Measurements from ENCODE around the gene USP36. TPM values are rescaled to one million over a fixed set of nuclear protein-coding genes. Genes with fewer than 3 reads are reported as not detected.

USP36 gene
- total RNA-seq, 1 experiment from 2014 or later = 103 TPM

DNA sequence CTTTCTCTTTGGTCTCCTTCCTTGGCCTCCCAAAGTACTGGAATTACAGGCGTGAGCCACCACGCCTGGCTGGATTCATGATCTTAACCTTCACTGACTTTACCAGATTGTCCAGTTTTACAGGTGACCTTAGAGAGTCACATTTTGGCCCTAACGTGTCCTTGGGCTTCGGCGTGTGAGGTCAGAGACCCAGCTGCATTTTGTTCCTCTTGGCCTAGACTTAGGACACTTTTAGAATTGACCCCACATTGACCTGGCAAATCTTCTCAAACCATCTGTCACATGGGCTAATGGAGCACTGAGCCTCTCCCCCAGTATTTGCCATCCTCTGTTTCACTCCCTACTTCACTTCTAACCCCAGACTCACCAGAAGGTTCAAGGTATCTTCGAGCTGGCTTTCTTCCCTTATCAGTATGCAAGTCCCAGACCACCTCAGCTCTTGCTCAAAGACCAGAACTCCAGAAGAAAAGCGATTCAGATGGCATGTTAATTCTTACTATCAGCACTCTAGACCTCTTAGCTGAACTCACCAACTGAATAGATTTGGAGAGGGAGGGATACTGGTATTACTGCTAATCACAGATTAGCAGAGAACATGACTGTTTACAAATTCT, 56.8 kb downstream of the USP36 start:
- Histone ChIP-seq H3K4me3 (ENCODE audit: low read depth, low read length) (no peak overlapping the region), H3K9me3 (no peaks in the 10 kb centered on the region), H3K4me1 (peaks cover 7% of the 10 kb centered on the region; the same call in 1 of the 2 replicates), H3K27me3 (replicated peaks; ENCODE audit: control insufficient read depth, insufficient read depth, low read length) (no peaks in the 10 kb centered on the region), H3K36me3 (ENCODE audit: control insufficient read depth, insufficient read depth, low read length) (no peaks in the 10 kb centered on the region)
- Mint-ChIP-seq H3K4me3 (ENCODE audit: unreplicated experiment) (peak overlapping the region; percentile 63), H3K27ac (ENCODE audit: unreplicated experiment) (peak overlapping the region; percentile 23), H3K9me3 (ENCODE audit: unreplicated experiment) (no peaks in the 10 kb centered on the region), H3K27me3 (ENCODE audit: insufficient read depth, unreplicated experiment) (no peaks in the 10 kb centered on the region), H3K36me3 (ENCODE audit: insufficient read depth, unreplicated experiment) (peaks cover 6% of the 10 kb centered on the region), H3K4me1 (ENCODE audit: low read depth, unreplicated experiment) (peaks cover 7% of the 10 kb centered on the region)
- POLR2A ChIA-PET = no interaction called here
- no TSS peak for BruUV-seq (replicated peaks)
- no peak for DNase-seq
- TF ChIP-seq, protein P1, sequence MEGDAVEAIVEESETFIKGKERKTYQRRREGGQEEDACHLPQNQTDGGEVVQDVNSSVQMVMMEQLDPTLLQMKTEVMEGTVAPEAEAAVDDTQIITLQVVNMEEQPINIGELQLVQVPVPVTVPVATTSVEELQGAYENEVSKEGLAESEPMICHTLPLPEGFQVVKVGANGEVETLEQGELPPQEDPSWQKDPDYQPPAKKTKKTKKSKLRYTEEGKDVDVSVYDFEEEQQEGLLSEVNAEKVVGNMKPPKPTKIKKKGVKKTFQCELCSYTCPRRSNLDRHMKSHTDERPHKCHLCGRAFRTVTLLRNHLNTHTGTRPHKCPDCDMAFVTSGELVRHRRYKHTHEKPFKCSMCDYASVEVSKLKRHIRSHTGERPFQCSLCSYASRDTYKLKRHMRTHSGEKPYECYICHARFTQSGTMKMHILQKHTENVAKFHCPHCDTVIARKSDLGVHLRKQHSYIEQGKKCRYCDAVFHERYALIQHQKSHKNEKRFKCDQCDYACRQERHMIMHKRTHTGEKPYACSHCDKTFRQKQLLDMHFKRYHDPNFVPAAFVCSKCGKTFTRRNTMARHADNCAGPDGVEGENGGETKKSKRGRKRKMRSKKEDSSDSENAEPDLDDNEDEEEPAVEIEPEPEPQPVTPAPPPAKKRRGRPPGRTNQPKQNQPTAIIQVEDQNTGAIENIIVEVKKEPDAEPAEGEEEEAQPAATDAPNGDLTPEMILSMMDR (IDR thresholded peaks at IDR 0.05; ENCODE audit: insufficient read depth in 1 of 2, low read depth in 1 of 2, low read length in 1 of 2, severe bottlenecking in 1 of 2, unreplicated experiment in 1 of 2) = no peak
- intact Hi-C loops (cut with micrococcal nuclease; ENCODE audit: unreplicated experiment) = no loop called here
- CTCF ChIA-PET = no interaction called here

DNA sequence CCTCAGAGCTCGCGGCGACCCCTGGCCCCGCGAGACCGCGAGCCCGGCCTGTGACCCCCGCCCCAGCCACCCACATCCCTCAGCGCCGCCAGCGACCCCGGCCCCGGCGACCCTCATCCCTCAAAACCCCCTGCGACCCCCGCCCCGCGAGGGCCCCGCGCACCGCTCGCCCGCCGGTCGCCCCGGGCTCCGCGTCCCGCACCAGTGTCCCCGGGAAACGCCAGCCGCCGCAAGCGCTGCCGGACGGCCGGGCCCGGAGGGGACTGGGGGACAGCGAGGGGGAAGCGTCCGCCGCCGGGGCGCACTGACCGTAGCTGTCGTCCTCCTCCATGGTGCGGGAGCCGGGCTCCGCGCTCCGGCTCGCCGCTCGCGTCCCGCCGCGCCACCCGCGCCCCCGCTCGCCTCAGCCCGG, 58.7 kb downstream of the USP36 start, which contains the start of gene CYTH1:
Gene CYTH1 (minus strand): TSS at position 381 of the 412 bp plus-strand sequence. CDS start 50 bp downstream, at position 331.
- H3K27me3 Mint-ChIP-seq (ENCODE audit: insufficient read depth, unreplicated experiment) = no peaks in the 10 kb centered on the region
- Histone ChIP-seq H3K4me3 (ENCODE audit: low read depth, low read length) (peak within 1 kb of the TSS; percentile 69), H3K27me3 (replicated peaks; ENCODE audit: control insufficient read depth, insufficient read depth, low read length) (no peaks in the 10 kb centered on the region), H3K4me1 (peaks cover 7% of the 10 kb centered on the region; the same call in 1 of the 2 replicates), H3K36me3 (ENCODE audit: control insufficient read depth, insufficient read depth, low read length) (no peaks in the 10 kb centered on the region), H3K9me3 (no peaks in the 10 kb centered on the region)
- H3K4me1 Mint-ChIP-seq (ENCODE audit: low read depth, unreplicated experiment) = peaks cover 7% of the 10 kb centered on the region
- peak within 1 kb of the TSS; percentile 23 for H3K27ac Mint-ChIP-seq (ENCODE audit: unreplicated experiment)
- TF ChIP-seq, protein P1 (IDR thresholded peaks at IDR 0.05; ENCODE audit: insufficient read depth in 1 of 2, low read depth in 1 of 2, low read length in 1 of 2, severe bottlenecking in 1 of 2, unreplicated experiment in 1 of 2) = no peak
- peak within 1 kb of the TSS; percentile 63 for H3K4me3 Mint-ChIP-seq (ENCODE audit: unreplicated experiment)
- no peaks in the 10 kb centered on the region for H3K9me3 Mint-ChIP-seq (ENCODE audit: unreplicated experiment)
- no peak for DNase-seq
- ChIA-PET POLR2A (no interaction called here), CTCF (no interaction called here)
- BruUV-seq (replicated peaks) = no TSS peak
- H3K36me3 Mint-ChIP-seq (ENCODE audit: insufficient read depth, unreplicated experiment) = peaks cover 6% of the 10 kb centered on the region
- intact Hi-C loops (cut with micrococcal nuclease; ENCODE audit: unreplicated experiment) = no loop called here

DNA sequence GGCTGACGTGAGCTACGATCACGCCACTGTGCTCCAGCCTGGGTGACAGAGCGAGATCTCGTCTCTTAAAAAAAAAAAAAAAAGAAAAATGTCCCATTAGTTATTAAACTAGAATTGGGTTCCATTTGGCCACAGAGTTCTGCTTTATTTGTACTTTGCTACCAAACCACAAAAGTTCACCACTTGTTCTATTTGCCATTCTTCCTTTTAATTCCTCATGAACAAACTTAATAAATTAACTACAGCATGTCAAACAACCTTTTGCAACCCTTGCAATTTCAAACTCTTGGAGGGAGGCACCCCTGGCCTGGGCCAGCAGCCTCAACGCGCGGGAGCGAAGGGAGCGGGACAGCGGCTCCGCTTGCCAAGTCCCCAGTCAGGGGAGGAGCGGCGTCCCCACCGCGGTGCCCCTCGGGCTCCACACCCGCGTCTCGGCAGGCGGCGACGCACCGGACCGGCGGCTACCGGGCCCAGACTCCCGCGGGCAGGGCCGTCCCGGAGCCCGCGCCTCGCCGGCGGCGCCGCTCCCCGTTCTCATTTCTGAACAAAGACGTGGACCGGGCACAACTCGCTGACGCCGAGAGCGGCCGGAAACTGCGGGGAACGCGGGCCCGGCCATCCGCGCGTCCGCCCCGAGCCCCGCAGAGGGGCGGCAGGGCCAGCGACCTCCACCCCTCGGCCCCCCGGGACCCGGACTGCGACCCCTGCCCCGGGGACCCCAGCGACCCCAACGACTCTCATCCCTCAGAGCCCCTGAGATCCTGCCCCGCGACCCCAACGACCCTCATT, 59.3 kb downstream of the USP36 start:
- H3K4me1 ChIP-seq = peaks cover 7% of the 10 kb centered on the region; the same call in 1 of the 2 replicates
- H3K4me3 ChIP-seq (ENCODE audit: low read depth, low read length) = peak overlapping the region; percentile 69
- TF ChIP-seq, protein P1 (IDR thresholded peaks at IDR 0.05; ENCODE audit: insufficient read depth in 1 of 2, low read depth in 1 of 2, low read length in 1 of 2, severe bottlenecking in 1 of 2, unreplicated experiment in 1 of 2) = no peak
- peaks cover 6% of the 10 kb centered on the region for H3K36me3 Mint-ChIP-seq (ENCODE audit: insufficient read depth, unreplicated experiment)
- H3K27ac Mint-ChIP-seq (ENCODE audit: unreplicated experiment) = no peak overlapping the region
- peaks cover 7% of the 10 kb centered on the region for H3K4me1 Mint-ChIP-seq (ENCODE audit: low read depth, unreplicated experiment)
- peak overlapping the region; percentile 63 for H3K4me3 Mint-ChIP-seq (ENCODE audit: unreplicated experiment)
- H3K9me3 ChIP-seq = no peaks in the 10 kb centered on the region
- no TSS peak for BruUV-seq (replicated peaks)
- no peaks in the 10 kb centered on the region for H3K36me3 ChIP-seq (ENCODE audit: control insufficient read depth, insufficient read depth, low read length)
- intact Hi-C loops (cut with micrococcal nuclease; ENCODE audit: unreplicated experiment) = no loop called here
- peak; percentile 54 to 69 for DNase-seq
- H3K27me3 ChIP-seq (replicated peaks; ENCODE audit: control insufficient read depth, insufficient read depth, low read length) = no peaks in the 10 kb centered on the region
- no peaks in the 10 kb centered on the region for H3K27me3 Mint-ChIP-seq (ENCODE audit: insufficient read depth, unreplicated experiment)
- CTCF ChIA-PET = no interaction called here
- POLR2A ChIA-PET = no interaction called here
- H3K9me3 Mint-ChIP-seq (ENCODE audit: unreplicated experiment) = no peaks in the 10 kb centered on the region
